ENCODE data around the gene ANAPC1.
"Not testable (repeated sequence)": the region's sequence is repeated elsewhere in the genome, so short reads cannot be mapped to it uniquely, and the experiment has no call there.

DNA sequence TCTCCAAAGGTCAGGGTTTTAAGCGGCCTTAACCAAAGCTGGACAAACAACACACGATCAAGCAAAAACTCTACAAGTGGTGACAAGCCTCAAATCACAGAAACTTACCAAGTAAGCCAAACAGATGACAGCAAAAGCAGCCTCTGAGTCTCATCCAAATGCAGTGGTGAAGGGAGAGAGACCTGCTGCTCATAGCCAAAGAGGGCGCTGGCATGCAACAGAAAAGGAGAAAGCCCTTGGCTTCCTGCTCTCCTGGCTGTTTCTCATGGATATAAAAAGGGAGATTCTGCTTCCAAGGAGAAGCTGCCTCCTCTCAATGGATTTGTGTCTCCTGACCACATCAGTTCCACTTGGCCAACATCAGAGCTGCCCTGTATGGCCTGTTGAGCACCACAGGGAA lies 142.5 kb downstream of the ANAPC1 start:
- TF ChIP-seq, protein P1, sequence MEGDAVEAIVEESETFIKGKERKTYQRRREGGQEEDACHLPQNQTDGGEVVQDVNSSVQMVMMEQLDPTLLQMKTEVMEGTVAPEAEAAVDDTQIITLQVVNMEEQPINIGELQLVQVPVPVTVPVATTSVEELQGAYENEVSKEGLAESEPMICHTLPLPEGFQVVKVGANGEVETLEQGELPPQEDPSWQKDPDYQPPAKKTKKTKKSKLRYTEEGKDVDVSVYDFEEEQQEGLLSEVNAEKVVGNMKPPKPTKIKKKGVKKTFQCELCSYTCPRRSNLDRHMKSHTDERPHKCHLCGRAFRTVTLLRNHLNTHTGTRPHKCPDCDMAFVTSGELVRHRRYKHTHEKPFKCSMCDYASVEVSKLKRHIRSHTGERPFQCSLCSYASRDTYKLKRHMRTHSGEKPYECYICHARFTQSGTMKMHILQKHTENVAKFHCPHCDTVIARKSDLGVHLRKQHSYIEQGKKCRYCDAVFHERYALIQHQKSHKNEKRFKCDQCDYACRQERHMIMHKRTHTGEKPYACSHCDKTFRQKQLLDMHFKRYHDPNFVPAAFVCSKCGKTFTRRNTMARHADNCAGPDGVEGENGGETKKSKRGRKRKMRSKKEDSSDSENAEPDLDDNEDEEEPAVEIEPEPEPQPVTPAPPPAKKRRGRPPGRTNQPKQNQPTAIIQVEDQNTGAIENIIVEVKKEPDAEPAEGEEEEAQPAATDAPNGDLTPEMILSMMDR (tag by site-specific recombination; IDR thresholded peaks at IDR 0.05) = not testable (repeated sequence)
- TF ChIP-seq ZNF23 (tag by site-specific recombination; IDR thresholded peaks at IDR 0.05; ENCODE audit: borderline replicate concordance); GLI4 (tag by site-specific recombination; IDR thresholded peaks at IDR 0.05); MYNN (tag by site-specific recombination; IDR thresholded peaks at IDR 0.05; ENCODE audit: borderline replicate concordance); ZNF701 (tag by site-specific recombination; IDR thresholded peaks at IDR 0.05); ZNF24 (tag by site-specific recombination; IDR thresholded peaks at IDR 0.05); ZNF623 (tag by site-specific recombination; IDR thresholded peaks at IDR 0.05); ZNF214 (tag by site-specific recombination; IDR thresholded peaks at IDR 0.05; ENCODE audit: borderline replicate concordance); ZNF776 (tag by site-specific recombination; IDR thresholded peaks at IDR 0.05; ENCODE audit: borderline replicate concordance): not testable (repeated sequence)
- TF ChIP-seq, protein P2, sequence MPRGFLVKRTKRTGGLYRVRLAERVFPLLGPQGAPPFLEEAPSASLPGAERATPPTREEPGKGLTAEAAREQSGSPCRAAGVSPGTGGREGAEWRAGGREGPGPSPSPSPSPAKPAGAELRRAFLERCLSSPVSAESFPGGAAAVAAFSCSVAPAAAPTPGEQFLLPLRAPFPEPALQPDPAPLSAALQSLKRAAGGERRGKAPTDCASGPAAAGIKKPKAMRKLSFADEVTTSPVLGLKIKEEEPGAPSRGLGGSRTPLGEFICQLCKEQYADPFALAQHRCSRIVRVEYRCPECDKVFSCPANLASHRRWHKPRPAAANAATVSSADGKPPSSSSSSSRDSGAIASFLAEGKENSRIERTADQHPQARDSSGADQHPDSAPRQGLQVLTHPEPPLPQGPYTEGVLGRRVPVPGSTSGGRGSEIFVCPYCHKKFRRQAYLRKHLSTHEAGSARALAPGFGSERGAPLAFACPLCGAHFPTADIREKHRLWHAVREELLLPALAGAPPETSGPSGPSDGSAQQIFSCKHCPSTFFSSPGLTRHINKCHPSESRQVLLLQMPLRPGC (tag by site-specific recombination; IDR thresholded peaks at IDR 0.05) = not testable (repeated sequence)
- TF ChIP-seq, protein P3, sequence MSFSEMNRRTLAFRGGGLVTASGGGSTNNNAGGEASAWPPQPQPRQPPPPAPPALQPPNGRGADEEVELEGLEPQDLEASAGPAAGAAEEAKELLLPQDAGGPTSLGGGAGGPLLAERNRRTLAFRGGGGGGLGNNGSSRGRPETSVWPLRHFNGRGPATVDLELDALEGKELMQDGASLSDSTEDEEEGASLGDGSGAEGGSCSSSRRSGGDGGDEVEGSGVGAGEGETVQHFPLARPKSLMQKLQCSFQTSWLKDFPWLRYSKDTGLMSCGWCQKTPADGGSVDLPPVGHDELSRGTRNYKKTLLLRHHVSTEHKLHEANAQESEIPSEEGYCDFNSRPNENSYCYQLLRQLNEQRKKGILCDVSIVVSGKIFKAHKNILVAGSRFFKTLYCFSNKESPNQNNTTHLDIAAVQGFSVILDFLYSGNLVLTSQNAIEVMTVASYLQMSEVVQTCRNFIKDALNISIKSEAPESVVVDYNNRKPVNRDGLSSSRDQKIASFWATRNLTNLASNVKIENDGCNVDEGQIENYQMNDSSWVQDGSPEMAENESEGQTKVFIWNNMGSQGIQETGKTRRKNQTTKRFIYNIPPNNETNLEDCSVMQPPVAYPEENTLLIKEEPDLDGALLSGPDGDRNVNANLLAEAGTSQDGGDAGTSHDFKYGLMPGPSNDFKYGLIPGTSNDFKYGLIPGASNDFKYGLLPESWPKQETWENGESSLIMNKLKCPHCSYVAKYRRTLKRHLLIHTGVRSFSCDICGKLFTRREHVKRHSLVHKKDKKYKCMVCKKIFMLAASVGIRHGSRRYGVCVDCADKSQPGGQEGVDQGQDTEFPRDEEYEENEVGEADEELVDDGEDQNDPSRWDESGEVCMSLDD (tag by site-specific recombination; IDR thresholded peaks at IDR 0.05) = not testable (repeated sequence)

Data from HEK293 (cell line).